Measurements from ENCODE around the gene TIMM13.
"Not testable (repeated sequence)": the region's sequence is repeated elsewhere in the genome, so short reads cannot be mapped to it uniquely, and the experiment has no call there.

Gene TIMM13

DNA sequence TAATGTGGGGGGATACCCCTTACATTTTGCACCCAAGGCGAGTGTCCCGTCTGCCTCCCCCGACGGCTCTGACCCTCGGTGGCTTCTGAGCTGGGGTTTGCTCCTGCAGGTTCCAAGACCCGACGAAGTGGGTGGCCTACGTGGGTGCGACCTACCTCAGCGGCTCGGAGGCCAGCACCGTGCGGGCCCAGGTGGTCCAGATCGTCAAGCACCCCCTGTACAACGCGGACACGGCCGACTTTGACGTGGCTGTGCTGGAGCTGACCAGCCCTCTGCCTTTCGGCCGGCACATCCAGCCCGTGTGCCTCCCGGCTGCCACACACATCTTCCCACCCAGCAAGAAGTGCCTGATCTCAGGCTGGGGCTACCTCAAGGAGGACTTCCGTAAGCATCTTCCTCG, 19.1 kb downstream of the TIMM13 start:
- no peak overlapping the region for H3K4me3 ChIP-seq (ENCODE audit: low read depth, low read length)
- in situ Hi-C loops (cut with HindIII; ENCODE audit: low sequenced_read_pairs): no loop called here
- TF ChIP-seq, protein P1, sequence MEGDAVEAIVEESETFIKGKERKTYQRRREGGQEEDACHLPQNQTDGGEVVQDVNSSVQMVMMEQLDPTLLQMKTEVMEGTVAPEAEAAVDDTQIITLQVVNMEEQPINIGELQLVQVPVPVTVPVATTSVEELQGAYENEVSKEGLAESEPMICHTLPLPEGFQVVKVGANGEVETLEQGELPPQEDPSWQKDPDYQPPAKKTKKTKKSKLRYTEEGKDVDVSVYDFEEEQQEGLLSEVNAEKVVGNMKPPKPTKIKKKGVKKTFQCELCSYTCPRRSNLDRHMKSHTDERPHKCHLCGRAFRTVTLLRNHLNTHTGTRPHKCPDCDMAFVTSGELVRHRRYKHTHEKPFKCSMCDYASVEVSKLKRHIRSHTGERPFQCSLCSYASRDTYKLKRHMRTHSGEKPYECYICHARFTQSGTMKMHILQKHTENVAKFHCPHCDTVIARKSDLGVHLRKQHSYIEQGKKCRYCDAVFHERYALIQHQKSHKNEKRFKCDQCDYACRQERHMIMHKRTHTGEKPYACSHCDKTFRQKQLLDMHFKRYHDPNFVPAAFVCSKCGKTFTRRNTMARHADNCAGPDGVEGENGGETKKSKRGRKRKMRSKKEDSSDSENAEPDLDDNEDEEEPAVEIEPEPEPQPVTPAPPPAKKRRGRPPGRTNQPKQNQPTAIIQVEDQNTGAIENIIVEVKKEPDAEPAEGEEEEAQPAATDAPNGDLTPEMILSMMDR (IDR thresholded peaks at IDR 0.05; ENCODE audit: low read depth, low read length, missing control alignments): no peak
- DNase-seq (ENCODE audit: low read depth): no peak

DNA sequence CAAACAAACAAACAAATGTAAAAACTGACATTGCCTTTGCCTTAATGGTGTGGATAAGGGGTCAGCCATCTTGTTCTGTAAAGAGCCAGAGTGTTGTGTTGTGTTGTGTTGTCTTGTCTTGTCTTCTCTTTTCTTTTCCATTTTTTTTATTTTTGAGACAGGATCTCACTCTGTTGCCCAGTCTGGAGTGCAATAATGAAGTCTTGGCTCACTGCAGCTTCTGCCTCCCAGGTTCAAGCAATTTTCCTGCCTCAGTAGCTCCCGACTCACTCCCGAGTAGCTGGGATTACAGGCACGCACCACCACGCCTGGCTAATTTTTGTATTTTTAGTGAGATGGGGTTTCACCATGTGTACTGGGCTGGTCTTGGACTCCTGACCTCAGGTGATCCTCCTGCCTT, 27.8 kb downstream of the TIMM13 start:
- in situ Hi-C loops (cut with HindIII; ENCODE audit: low sequenced_read_pairs): no loop called here
- TF ChIP-seq, protein P1 (IDR thresholded peaks at IDR 0.05; ENCODE audit: low read depth, low read length, missing control alignments): no peak
- DNase-seq (ENCODE audit: low read depth): no peak
- H3K4me3 ChIP-seq (ENCODE audit: low read depth, low read length): no peak overlapping the region

DNA sequence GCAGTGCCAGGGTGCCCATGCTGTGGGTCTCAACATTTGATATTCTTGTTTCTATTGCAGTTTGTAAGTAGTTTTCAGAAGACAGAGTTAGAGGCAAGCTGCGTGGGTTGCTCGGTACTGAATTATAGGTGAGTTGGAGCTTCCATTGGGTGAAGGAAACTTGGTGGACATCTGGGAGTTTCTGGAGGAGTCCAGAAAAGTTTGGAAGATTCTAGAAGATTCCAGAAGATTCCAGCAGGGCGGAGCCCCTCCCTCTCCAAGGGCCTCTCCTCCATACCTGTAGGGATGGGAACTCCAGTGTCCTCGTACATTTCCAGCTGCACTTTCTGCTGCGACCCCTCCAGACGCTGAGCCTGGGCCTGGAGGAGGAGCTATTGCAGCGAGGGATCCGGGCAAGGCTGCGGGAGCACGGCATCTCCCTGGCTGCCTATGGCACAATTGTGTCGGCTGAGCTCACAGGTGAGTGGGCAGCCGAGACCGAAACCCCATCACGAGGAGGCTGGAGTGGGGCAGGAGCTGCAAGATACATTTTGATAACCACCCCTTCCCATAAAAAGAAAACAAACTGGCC, 28.6 kb downstream of the TIMM13 start:
- TF ChIP-seq, protein P1 (IDR thresholded peaks at IDR 0.05; ENCODE audit: low read depth, low read length, missing control alignments): no peak
- no peak for DNase-seq (ENCODE audit: low read depth)
- in situ Hi-C loops (cut with HindIII; ENCODE audit: low sequenced_read_pairs): no loop called here
- no peak overlapping the region for H3K4me3 ChIP-seq (ENCODE audit: low read depth, low read length)

DNA sequence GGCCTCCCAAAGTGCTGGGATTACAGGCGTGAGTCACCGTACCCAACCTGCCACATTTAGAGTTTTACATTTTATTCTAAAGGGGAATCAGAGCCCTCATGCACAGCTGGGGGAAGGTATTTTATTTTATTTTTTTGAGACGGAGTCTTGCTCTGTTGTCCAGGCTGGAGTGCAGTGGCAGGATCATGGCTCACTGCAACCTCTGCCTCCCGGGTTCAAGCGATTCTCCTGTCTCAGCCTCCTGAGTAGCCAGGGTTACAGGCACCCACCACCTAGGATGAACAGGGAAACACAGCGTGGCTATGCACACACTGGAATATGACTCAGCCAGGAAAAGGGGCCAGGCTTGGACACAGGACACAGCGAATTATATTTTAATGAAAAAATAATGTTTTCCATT, 30.2 kb downstream of the TIMM13 start:
- in situ Hi-C loops (cut with HindIII; ENCODE audit: low sequenced_read_pairs); DNase-seq (ENCODE audit: low read depth); H3K4me3 ChIP-seq (ENCODE audit: low read depth, low read length): not testable (repeated sequence)

DNA sequence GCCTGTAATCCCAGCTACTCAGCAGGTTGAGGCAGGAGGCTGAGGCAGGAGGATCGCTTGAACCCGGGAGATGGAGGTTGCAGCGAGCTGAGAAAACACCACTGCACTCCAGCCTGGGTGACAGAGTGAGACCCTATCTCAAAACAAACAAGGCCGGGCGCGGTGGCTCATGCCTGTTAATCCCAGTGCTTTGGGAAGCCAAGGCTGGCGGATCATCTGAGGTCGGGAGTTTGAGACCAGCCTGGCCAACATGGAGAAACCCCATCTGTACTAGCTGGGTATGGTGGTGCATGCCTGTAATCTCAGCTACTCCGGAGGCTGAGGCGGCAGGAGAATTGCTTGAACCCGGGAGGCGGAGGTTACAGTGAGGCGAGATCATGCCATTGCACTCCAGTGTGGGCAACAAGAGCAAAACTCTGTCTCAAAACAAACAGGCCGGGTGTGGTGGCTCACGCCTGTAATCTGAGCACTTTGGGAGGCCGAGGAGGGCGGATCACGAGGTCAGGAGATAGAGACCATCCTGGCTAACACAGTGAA, 32.0 kb downstream of the TIMM13 start:
- in situ Hi-C loops (cut with HindIII; ENCODE audit: low sequenced_read_pairs); H3K4me3 ChIP-seq (ENCODE audit: low read depth, low read length); DNase-seq (ENCODE audit: low read depth): not testable (repeated sequence)

DNA sequence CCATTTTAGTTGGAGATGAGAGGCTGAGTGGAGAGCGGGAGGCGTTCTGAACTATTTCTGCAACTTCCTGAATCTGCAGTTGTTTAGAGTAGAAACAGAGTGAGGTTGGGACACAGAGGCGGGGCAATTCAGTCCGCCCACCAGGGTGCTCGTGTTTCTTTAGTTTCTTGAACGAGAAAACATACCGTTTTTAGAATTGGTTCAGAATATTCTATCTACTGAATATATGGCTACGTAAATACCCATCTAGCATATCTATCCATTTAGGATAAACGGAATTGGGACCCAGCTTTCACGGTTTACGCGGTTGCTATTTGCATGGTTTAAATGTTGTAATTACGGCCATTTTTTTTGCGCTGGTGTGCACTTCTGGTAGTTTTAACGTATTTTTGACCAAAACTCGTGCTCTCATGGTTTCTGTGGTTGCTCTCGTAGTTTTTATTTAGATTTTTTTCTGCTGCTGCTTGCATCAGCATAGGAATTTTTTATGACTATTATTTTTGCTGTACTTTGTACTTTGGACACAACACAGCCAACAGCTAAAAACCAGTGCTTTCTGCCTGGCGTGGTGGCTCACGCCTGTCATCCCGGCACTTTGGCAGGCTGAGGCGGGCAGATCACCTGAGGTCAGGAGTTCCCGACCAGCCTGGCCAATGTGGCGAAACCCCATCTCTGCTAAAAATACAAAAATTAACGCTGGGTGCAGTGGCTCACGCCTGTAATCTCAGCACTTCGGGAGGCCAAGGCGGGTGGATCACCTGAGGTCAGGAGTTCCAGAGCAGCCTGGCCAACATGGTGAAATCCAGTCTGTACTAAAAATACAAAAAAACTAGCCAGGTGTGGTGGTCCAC, 32.7 kb downstream of the TIMM13 start:
- TF ChIP-seq, protein P1 (IDR thresholded peaks at IDR 0.05; ENCODE audit: low read depth, low read length, missing control alignments): no peak
- no peak overlapping the region for H3K4me3 ChIP-seq (ENCODE audit: low read depth, low read length)
- DNase-seq (ENCODE audit: low read depth): no peak
- in situ Hi-C loops (cut with HindIII; ENCODE audit: low sequenced_read_pairs): no loop called here

DNA sequence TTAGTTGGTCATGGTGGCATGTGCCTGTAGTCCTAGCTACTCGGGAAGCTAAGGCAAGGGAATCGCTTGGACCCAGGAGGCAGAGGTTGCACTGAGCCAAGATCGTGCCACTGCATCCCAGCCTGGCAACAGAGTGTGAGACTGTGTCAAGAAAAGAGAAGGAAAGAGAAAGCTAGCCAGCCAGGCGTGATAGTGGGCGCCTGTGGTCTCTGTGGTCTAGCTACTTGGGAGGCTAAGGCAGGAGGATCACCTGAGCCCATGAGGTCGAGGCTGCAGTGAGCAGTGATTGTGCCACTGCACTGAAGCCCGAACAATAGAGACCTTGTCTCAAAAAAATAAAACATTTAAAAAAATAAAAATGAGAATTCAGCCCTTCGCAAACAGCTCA, 33.3 kb downstream of the TIMM13 start:
- no peak overlapping the region for H3K4me3 ChIP-seq (ENCODE audit: low read depth, low read length)
- TF ChIP-seq, protein P1 (IDR thresholded peaks at IDR 0.05; ENCODE audit: low read depth, low read length, missing control alignments): no peak
- in situ Hi-C loops (cut with HindIII; ENCODE audit: low sequenced_read_pairs): no loop called here
- DNase-seq (ENCODE audit: low read depth): no peak

DNA sequence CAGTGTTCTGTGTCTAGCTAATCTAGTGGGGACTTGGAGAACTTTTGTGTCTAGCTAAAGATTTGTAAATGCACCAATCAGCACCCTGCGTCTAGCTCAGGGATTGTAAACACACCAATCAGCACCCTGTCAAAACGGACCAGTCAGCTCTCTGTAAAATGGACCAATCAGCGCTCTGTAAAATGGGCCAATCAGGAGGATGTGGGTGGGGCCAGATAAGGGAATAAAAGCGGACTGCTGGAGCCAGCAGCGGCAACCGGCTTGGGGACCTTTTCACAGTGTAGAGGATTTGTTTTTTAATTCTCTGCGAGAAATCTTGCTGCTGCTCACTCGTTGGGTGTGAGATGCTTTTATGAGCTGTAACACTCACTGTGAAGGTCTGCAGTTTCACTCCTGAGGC, 34.5 kb downstream of the TIMM13 start:
- in situ Hi-C loops (cut with HindIII; ENCODE audit: low sequenced_read_pairs); H3K4me3 ChIP-seq (ENCODE audit: low read depth, low read length); DNase-seq (ENCODE audit: low read depth): not testable (repeated sequence)
